Measurements from ENCODE around the gene TMPRSS4.
A peak's percentile ranks its signal among the peaks of the same experiment; 100 is the strongest.

TMPRSS4 gene

DNA sequence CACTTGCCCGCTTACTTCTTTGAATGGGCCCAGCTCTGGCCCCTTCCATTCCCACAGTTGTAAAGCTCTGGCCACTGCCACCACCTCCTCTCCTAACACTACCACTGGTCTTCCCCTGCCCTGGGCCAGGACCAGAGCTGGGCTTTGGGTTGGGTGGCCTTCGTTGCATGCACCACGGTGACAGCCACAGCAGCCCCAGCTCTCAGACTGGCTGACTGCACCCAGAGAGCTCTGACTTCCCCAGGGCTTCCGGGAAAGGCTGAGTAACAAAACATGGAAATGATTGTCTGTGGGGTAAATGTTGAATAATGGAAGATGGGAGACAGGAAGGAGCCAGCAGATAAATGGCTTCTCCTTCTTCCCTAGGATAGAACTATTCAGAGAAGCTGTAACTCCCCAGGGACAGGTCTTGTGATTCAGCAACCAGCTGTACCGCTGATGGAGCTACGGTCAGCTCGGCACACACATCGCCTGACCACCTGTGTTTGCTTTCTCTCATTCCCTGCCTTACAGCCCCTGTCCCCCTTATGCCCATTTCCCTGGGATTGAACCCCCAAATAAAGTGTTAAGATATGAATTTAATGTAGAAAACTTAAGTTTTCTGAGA is 48.2 kb downstream of the TMPRSS4 start:
- no peak for DNase-seq (ENCODE audit: low read depth, low spot score)

DNA sequence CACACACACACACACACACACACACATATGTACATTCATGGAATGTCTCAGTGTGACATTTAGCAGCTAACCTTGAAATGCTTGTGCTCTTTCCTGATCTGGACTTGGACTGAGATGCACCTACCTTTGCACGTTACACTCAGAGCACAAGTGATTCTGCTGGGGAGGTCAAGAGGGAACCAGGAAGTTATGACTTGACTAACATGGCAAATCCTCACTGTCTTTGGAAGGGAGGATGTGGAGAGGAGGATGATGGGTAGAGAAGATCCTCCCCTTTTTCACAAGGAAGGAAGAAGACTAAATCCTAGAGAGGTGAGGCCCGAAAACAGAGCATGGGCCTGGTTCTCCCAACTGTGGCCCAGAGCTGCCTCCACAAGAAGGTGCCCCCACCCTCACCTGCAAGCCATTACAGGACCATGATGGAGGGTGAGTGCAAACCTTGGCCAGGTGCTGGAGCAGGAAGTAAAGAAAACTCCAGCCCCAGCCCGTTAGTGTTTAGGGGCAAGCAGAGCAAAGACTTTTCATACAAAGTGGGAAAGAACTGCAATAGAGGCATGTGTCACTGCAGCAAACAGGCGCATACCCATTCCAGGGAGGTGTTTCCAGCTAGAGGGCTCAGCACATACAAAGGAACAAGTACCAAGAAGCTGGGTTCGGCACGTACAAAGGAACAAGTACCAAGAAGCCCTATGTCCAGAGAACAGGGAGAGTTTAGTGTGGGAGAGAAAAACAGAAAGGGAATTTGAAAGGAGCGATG is 49.4 kb downstream of the TMPRSS4 start:
- no peak for DNase-seq (ENCODE audit: low read depth, low spot score)
- H3K4me3 ChIP-seq (ENCODE audit: low read length) = no peak overlapping the region

More for the DNA sequence above, 48.2 kb downstream of the TMPRSS4 start:
- no peak overlapping the region for H3K4me3 ChIP-seq (ENCODE audit: low read length)

DNA sequence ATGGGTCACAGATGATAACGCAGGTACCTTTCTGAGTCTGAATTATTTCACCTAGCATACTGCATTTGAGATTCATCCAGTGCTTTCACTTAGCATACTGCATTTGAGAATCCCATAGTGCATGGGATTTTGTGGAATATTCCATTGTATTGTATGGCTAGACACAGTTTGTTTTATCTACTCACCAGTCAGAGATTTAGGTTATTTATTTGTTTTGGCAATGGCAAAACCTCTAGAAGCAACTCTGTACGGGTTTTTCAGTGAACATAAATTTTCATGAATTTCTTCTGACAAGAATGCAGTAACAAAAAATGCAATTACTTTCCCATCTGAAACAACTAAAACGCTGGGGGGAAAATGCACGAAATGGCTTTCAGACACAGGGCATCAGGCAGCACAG is 51.4 kb downstream of the TMPRSS4 start:
- DNase-seq (ENCODE audit: low read depth, low spot score) = no peak
- H3K4me3 ChIP-seq (ENCODE audit: low read length) = no peak overlapping the region

DNA sequence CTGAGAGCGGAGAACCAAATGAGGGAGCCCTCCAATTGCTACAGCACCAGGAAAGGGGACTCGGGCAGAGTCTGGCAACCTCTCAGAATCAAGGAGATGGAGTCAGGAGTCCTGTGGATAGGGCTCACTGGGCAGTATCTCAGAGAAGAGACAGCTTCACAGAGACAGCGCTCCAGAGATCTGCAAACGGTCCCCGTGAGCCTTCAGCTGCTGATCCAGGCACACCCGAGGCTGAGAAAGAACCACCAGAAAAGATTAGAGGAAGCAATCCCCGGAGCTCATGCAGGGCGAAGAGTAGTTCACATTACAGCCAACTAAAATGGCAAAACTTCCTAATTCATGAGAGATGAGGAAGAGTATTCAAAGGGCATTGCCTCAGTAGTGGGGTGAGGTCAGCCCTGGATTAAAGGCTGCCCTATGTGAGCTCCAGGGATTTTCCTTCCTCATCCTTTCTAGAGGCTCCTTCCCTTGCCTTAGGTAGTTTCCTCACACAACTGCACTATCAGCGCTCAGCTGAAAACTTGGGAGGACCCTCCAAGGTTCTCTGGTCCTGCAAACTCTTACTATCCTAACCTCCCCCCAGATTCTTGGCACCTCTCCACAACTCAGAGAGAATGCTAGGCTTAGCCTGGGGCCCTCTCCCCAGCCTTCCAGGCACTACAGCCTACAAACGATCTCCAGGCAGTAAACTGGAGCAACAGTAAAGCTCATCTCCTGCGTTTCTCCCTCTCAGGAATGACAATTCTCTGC is 52.0 kb downstream of the TMPRSS4 start:
- no peak for DNase-seq (ENCODE audit: low read depth, low spot score)
- no peak overlapping the region for H3K4me3 ChIP-seq (ENCODE audit: low read length)

DNA sequence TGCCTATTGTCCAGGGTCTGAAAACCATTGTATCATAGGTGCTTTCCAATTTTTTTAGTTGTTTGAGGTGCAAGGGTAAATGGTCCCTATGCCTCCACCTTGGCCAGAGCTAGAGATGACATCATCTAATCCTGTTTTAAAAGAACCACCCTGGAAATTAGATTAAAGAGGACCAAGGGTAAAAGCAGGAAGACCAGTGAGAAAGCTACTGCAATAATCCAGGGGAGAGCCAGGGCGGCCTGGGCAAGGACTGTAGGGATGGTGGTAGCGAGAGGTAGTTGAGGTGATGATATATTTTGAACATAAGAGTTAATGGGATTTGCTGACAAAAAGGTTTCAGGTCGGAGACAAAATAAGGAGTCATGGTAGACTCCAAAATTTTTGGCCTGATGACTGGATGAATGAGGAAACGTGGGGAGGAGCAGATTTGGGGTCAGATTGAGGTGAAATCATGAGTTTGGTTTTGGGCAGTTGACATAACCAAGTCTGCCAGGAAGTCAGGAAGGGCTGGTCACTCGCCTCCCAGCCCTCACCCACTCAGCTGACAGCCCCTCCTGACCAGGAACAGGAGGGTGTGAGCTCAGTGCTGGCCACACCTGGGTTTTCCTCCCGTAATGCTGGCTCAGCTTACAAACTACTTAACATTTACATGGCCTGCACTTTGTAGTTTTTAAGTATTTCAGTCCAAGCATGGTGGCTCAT is 52.7 kb downstream of the TMPRSS4 start:
- no peak for DNase-seq (ENCODE audit: low read depth, low spot score)
- no peak overlapping the region for H3K4me3 ChIP-seq (ENCODE audit: low read length)

DNA sequence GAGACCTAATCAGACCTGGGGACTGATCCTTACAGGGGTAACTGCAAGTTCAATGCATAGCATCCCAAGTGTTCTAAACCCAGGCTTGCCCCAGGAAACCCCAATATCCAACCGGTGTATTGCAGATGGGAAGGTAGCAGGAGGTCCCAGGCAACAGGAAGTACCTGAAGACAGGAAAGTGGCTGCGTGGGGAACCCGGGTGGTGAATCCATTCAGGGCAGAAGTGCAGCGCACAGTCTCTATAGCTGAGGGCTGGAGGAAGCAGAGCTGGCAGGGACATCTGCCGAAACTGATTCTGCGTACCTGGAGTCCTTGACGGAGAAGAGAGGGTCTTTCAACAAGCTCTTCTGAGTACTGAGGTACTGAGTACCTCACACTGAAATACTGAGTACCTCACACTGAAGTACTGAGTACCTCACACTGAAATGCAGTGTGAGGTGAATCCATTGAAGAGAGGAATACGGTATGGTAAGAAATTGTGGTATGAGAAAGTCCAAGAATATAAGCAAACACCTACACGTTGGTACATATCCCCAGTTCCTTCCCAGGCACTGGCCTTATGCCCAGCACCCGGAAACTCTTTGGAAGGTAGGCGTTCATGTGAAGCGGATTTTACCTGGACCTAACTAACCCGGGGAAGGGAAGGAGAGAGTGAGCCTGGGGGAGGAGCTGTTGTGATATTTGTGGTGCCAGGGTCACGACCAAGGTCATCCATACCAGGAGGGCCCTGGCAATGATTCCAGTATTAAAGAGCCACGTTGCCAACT is 55.7 kb downstream of the TMPRSS4 start:
- no peak for DNase-seq (ENCODE audit: low read depth, low spot score)
- H3K4me3 ChIP-seq (ENCODE audit: low read length) = no peak overlapping the region

DNA sequence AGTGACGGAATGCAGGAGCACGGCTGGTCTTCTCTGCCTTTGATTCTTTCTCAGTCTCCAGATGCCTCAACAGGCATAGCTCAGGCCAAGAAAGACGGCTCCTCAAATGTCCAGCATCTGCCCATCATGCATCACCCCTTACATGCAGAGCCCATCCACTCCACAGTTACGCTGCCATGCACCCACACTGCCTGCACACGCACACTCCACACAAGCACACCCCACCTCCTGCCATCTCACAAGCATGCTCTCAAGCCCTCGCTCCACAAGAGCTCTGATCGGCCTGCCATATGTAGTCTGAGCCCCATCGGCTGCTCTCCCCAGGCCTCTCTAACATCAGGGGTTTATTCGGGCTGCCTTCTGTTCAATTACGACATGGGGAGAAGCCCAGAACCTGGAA is 56.9 kb downstream of the TMPRSS4 start:
- no peak for DNase-seq (ENCODE audit: low read depth, low spot score)
- H3K4me3 ChIP-seq (ENCODE audit: low read length) = no peak overlapping the region

DNA sequence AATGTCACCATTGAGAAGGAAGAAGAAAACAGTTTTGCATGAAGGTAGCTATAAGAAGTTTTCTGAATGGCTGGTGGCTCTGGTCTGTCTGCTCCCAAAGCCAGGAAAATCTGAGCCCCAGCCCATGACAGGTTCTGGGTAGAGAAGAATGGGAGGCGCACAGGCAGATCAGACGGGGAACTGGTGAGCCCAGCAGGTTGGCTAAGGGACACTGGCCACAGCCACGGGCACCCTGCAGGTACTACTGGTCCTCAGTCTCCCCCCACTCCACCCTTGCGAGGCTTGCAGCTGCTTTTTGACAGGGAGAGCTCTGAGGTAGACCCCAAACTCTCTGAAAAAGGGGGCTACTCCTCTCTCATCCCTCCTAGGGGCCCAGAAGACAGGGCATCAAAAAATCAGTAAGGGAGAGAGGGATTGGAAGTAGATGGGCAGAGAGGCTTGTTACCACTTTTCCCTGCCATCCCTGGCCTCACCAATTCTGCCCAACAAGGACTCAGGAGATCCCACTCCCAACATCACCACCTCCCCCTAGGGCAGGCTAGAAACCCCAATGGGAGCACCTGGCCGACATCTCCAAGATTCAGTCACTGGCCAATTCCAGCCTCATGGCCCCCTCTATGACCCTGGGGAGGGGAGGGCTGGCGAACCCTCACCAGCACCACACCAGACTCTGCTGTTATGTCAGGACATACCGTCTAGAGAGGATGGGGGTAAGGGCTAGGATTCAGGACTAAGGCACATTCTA is 58.3 kb downstream of the TMPRSS4 start:
- DNase-seq (ENCODE audit: low read depth, low spot score) = no peak
- no peak overlapping the region for H3K4me3 ChIP-seq (ENCODE audit: low read length)

DNA sequence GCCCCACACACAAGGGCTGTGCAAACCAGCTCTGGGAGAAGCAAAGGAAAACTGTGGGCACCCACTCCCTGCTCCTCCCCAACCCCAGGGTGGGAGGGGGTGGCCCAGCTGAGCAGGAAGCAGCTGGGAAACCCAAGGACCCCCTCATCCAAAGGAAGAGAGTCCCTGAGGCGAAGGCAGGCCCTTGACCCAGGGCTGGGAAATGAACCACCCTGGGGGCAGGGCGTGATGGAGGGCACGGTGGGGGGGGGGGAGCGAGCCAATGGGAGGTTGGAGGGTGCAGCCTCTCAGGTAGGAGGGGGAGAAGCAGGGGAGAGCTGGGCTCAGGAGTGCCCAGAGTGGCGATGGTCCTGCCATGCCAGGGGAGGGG is 58.9 kb downstream of the TMPRSS4 start:
- DNase-seq (ENCODE audit: low read depth, low spot score) = no peak
- H3K4me3 ChIP-seq (ENCODE audit: low read length) = no peak overlapping the region

DNA sequence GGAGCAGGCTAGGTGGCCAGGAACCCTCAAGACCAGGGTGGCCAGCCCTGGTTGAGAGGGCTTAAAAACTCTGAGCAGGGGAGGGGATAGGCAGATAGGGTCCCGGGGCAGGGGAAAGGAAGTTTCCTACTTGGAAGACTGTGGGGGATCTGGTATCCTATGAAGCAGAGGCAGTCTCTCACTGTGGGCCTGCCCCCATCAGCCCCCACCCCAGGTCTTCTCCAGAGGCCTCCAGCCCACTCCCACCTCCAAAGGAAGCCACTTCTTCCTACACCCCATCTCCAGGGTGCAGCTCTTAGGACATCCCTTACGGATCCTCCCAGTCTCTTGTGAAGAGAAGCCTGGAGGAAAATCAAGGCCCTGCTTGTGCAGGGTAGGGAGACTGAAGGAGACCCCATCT is 59.5 kb downstream of the TMPRSS4 start:
- no peak for DNase-seq (ENCODE audit: low read depth, low spot score)
- H3K4me3 ChIP-seq (ENCODE audit: low read length) = no peak overlapping the region

DNA sequence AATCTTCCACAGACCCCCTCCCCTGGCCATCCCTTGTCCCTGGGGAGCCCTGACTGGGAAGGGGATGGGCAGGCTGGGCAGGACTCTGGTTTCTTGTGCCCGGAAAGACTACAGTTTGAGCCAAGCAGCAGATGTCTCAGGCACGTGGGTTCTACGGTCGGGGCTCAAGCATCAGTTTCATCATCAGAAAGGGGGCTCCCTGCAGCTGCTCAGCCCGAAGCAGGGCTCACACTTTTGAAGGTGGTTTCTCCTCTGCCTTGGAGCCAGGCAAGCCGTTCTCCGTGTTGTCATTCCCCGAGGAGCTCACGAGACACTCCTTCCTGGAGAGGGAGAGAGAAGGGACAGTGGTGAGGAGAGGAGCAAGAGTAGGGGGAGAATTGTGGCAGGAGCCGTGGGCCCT is 59.9 kb downstream of the TMPRSS4 start:
- H3K4me3 ChIP-seq (ENCODE audit: low read length) = no peak overlapping the region
- DNase-seq (ENCODE audit: low read depth, low spot score) = no peak

DNA sequence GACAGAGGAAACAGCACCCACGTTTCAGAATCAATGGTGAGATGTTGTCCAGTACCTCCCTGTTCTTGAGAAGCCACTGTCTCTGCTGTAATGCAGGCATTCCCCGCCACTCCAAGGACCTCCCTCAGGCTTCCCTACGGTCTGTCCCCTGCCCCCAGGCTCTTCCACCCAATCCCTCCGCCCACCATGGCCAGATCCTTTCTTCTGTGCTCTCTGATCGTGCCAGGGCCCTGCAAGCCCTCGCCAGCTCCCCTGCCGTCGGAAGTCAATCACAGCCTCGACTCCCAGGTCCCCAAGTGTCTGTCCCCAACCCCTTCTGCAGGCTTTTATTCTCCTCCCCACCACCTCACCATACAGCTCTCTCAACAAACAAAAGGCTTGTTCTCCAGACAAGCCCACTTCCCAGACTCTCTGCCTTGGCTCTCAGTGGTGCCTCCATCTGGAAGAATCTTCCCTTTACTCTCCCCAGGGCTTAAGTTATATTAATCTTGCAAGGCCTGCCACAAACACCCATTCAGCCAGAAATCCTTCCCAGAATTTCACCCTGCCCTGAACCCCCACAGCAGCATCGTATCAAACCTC is 62.1 kb downstream of the TMPRSS4 start:
- no peak for DNase-seq (ENCODE audit: low read depth, low spot score)

DNA sequence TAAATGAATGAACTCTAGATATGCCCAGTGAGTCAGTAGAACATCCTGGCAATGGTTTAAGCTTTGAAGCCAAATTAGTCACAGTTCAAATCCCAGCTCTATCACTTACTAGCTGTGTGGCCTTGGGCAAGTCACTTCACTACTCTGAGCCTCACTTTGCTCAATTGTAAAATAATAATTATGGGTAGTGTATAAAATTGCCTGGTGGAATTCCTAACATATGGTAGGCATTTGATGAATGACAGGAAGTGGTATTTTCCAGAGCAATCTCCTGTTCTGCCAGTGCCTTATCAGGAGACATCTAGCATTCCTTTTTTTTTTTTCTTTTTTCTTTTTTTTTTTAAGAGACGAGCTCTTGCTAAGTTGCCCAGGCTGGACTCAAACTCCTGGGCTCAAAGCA is 62.7 kb downstream of the TMPRSS4 start:
- H3K4me3 ChIP-seq (ENCODE audit: low read length) = no peak overlapping the region
- no peak for DNase-seq (ENCODE audit: low read depth, low spot score)

More for the DNA sequence above, 62.1 kb downstream of the TMPRSS4 start:
- no peak overlapping the region for H3K4me3 ChIP-seq (ENCODE audit: low read length)

DNA sequence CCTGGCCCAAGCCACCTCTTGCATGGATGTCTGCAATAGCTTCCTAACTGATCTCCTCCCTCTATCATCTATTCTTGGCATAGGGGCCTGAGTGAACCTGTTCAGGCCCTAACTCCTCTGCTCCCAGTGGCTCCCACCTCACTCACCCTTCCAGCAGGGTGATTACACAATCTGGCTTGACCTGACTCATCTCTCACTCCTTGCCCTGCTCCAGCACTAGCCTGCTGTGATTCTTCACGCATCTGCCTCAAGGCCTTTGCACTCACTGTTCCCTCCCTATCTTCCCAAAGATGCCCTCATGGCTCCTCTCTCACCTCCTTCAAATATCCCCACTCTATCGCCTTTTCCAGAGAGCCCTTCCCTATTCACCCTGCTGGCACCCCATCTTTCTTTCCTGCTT is 65.2 kb downstream of the TMPRSS4 start:
- DNase-seq (ENCODE audit: low read depth, low spot score) = no peak
- H3K4me3 ChIP-seq (ENCODE audit: low read length) = no peak overlapping the region

DNA sequence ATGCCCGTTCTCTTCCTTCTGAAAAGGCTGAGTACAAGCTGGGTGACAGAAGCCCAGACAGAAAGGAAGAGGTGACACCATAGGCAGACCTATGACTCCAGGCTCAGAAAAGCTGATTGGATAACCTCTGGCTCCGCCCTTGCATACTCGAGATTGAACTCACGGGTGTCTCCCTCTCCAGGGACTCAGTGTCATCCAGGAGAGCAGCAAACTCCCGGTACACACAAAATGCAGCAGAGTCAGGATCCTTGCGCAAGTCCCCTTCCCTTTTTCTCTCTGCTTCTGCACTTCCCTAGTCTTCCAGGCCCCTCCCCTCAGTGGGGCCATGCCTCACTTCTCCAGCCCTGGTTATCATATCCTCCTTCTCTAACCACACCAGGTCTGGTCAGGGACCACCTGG is 65.9 kb downstream of the TMPRSS4 start:
- H3K4me3 ChIP-seq (ENCODE audit: low read length) = peak overlapping the region; percentile 31
- DNase-seq (ENCODE audit: low read depth, low spot score) = peak; percentile 41

DNA sequence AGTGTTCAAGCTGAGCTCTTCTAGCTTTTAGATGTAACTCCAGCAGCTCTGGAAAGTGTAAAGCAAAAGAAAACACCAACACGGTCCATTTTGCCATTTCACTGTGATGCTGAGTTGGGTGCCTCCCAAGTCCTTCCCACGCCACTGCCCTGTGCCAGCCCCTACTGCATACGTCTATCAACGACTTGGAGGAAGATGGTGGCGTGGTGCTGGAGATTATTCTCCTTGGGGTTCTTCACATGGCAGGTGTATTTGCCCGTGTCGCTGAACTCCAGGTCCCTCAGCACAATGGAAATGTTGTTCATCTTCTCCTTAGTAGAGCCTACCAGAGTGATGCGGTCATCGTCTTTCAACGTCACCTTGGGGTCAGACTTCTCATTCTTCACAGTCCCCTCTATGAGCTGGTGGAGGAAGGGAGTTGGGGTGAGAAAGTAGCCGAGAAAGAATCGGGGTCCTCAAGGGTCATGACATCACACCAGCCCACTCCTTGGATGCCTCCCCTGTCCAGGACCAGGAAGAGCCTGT is 66.8 kb downstream of the TMPRSS4 start:
- H3K4me3 ChIP-seq (ENCODE audit: low read length) = no peak overlapping the region
- DNase-seq (ENCODE audit: low read depth, low spot score) = no peak

DNA sequence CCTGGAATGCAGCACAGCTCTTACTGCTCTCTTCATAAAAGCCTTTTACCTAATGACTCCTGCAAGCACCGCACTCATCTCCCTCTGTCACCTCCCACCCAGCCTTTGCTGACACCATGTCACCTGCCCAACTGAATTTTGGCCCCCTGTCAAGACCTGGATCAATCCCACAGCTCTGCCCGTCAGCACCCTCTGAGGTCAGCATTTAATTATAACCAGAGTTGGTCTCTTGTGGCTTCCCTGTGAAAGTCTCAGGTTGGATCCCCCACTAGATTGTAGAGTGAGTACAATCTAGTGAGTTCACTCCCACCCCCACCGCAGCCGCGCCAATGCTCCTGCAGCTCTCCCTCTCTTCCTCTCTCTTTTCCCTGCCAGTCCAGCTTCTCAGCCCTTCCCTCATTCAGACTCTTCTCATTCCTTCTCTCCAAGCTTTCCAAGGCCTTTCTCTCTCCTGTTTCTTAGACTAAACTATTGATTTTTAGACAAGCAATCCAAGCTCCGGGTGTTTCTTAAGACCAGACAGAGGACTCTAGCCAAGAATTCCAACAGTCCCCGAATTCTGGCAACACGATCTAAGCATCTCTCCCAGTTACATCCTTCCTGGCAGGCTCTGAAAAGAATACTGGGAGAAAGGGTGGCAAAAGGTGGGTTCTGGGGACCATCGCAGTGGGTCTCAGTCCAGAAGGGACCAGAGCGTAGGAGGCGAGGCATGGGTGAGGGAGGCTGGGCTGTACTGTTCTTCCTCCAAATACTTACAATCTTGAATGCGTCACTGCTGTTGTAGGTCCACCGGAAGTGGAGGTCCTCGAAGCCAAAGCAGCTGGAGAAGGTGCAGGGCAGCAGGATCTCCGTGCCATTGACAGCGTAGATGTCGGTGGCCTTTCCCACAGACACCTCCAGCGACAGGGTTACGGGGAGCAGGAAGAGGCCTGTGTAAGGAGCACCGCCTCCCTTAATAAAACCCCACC is 67.7 kb downstream of the TMPRSS4 start:
- DNase-seq (ENCODE audit: low read depth, low spot score) = no peak
- no peak overlapping the region for H3K4me3 ChIP-seq (ENCODE audit: low read length)
